RWPE2 (cell line): Measurements from ENCODE around the gene XAB2.

Experiments used
- ATAC-seq: fragments of 200-7000 bp; cut with Tn5 transposase; 3 replicates; pipeline ENCODE4 v1.9.1; 2021; ENCODE audit warnings: low read depth
- DNase-seq: peaks from one replicate; pipeline ENCODE4 v3.0.0-alpha.2; 2020; ENCODE audit warnings: low spot score
- H3K27ac ChIP-seq: fragments of 450-650 bp; 2 replicates; pipeline ENCODE4 v1.5.1; 2017; ENCODE audit warnings: mild to moderate bottlenecking; ENCODE audit not compliant: poor library complexity, severe bottlenecking
- H3K27me3 ChIP-seq: fragments of 250-450 bp; sonication (Bioruptor Pico); 2 replicates; pipeline ENCODE4 v1.5.1; 2021; ENCODE audit warnings: mild to moderate bottlenecking, moderate library complexity; ENCODE audit not compliant: insufficient read depth, poor library complexity, severe bottlenecking
- H3K36me3 ChIP-seq: fragments of 250-450 bp; sonication (Bioruptor Pico); 2 replicates; pipeline ENCODE4 v1.5.1; 2020; ENCODE audit warnings: low read depth, mild to moderate bottlenecking, moderate library complexity
- H3K4me1 ChIP-seq: fragments of 250-450 bp; sonication (Bioruptor Pico); 2 replicates; pipeline ENCODE4 v1.5.1; 2021; ENCODE audit warnings: mild to moderate bottlenecking, moderate library complexity; ENCODE audit not compliant: insufficient read depth, poor library complexity, severe bottlenecking
- H3K4me3 ChIP-seq: fragments of 250-450 bp; sonication (Bioruptor Pico); 2 replicates; pipeline ENCODE4 v1.5.1; 2021; ENCODE audit warnings: mild to moderate bottlenecking, moderate library complexity; ENCODE audit not compliant: severe bottlenecking
- H3K9me3 ChIP-seq: fragments of 250-450 bp; sonication (Bioruptor Pico); 2 replicates; pipeline ENCODE4 v1.5.1; 2021; ENCODE audit warnings: mild to moderate bottlenecking, moderate library complexity; ENCODE audit not compliant: severe bottlenecking
- TF ChIP-seq, protein P1 (sequence below): fragments of 450-650 bp; IDR thresholded peaks from one replicate; pipeline ENCODE4 v1.5.1; 2017; ENCODE audit warnings: mild to moderate bottlenecking, moderate library complexity; ENCODE audit not compliant: poor library complexity, severe bottlenecking

The XAB2 gene

DNA sequence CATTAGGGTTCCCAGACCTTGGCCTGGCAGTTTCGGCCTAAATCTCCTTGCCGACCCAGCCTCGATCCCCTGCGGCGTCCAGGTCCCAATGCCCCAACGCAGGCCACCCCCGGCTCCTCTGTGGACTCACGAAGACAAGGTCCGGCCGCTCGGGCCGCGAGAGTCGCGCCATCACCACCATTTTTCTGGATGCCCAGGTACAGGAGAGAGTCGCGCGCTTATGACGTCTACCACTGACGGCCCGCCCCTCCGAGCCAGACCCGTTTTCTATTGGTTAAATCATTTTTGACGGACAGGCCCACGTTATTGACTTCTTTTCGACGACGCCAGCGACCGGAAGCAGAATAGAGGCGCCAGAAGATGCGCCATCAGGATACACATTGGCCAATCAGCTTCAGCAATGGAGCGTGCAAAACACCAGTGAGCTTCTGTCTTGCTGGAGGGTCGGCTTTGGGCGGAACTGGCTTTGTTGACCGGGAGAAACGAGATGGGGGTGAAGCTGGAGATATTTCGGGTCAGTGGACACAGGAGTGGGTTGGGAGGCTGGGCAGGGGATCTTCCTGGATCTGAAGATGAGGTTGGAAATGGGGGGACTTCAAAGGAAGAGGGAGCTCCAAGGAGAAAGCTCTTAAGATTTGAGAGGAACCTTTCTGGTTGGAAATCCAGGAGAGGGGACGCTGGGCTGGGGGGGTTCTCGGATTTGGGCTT is at the start of gene XAB2, which contains the start of gene PET100:
Gene XAB2 (minus strand): TSS at position 199 of the 708 bp plus-strand sequence. CDS start 18 bp downstream, at position 181.
Gene PET100 (plus strand): TSS at position 447 of the 708 bp plus-strand sequence. CDS start 41 bp downstream, at position 488.
- peak; percentile 93 for ATAC-seq
- peak; percentile 93 for DNase-seq
- H3K27ac ChIP-seq: peak within 1 kb of the TSS; percentile 15
- H3K27me3 ChIP-seq: no peaks in the 10 kb centered on the region
- H3K4me3 ChIP-seq: peak within 1 kb of the TSS; percentile 91
- peaks cover 21% of the 10 kb centered on the region for H3K36me3 ChIP-seq
- TF ChIP-seq, protein P1, sequence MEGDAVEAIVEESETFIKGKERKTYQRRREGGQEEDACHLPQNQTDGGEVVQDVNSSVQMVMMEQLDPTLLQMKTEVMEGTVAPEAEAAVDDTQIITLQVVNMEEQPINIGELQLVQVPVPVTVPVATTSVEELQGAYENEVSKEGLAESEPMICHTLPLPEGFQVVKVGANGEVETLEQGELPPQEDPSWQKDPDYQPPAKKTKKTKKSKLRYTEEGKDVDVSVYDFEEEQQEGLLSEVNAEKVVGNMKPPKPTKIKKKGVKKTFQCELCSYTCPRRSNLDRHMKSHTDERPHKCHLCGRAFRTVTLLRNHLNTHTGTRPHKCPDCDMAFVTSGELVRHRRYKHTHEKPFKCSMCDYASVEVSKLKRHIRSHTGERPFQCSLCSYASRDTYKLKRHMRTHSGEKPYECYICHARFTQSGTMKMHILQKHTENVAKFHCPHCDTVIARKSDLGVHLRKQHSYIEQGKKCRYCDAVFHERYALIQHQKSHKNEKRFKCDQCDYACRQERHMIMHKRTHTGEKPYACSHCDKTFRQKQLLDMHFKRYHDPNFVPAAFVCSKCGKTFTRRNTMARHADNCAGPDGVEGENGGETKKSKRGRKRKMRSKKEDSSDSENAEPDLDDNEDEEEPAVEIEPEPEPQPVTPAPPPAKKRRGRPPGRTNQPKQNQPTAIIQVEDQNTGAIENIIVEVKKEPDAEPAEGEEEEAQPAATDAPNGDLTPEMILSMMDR: no peak
- H3K4me1 ChIP-seq: peaks cover 5% of the 10 kb centered on the region
- no peaks in the 10 kb centered on the region for H3K9me3 ChIP-seq

GRCh38 chr19:7677669-7678311 is 48.4 kb upstream of the XAB2 start:
- no peak for DNase-seq
- H3K4me3 ChIP-seq: no peak overlapping the region
- ATAC-seq: no peak
- H3K9me3 ChIP-seq: no peaks in the 10 kb centered on the region
- H3K27me3 ChIP-seq: no peaks in the 10 kb centered on the region
- no peak overlapping the region for H3K27ac ChIP-seq
- TF ChIP-seq, protein P1: no peak
- H3K36me3 ChIP-seq: peaks cover 4% of the 10 kb centered on the region
- no peaks in the 10 kb centered on the region for H3K4me1 ChIP-seq

GRCh38 chr19:7676854-7677253 is 47.5 kb upstream of the XAB2 start, which contains the start of gene MCEMP1:
Gene MCEMP1, plus strand, starts transcription at chr19:7677090. Its CDS starts 31 bp downstream, at chr19:7677121.
- no peak for DNase-seq
- no peak within 1 kb of the TSS for H3K27ac ChIP-seq
- no peaks in the 10 kb centered on the region for H3K36me3 ChIP-seq
- no peaks in the 10 kb centered on the region for H3K9me3 ChIP-seq
- TF ChIP-seq, protein P1: no peak
- H3K4me3 ChIP-seq: no peak within 1 kb of the TSS
- H3K27me3 ChIP-seq: no peaks in the 10 kb centered on the region
- ATAC-seq: no peak
- no peaks in the 10 kb centered on the region for H3K4me1 ChIP-seq

DNA sequence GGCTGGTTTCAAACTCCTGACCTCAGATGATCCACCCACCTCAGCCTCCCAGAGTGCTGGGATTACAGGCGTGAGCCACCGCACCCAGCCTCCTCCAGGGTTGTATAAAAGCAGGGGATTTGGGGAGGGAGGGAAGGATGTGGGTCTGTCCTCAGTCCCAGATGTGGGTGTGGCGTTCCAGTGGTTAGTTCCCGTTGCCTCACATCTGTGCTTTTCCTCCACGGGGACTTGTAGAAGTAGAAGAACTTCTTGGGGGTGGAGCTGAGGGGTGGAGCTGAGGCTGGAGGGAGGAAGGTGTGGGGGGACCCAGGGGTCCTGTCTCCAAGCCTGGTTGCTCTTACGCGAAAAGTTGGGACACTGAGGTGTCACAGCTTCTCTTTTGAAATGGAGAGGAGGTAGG is 47.0 kb upstream of the XAB2 start:
- ATAC-seq (no peak), DNase-seq (no peak)
- H3K36me3 ChIP-seq: no peaks in the 10 kb centered on the region
- no peak overlapping the region for H3K27ac ChIP-seq
- H3K4me1 ChIP-seq: no peaks in the 10 kb centered on the region
- no peaks in the 10 kb centered on the region for H3K9me3 ChIP-seq
- TF ChIP-seq, protein P1: no peak
- no peak overlapping the region for H3K4me3 ChIP-seq
- H3K27me3 ChIP-seq: no peaks in the 10 kb centered on the region
